ENCODE results near the gene LHB. TPM values are rescaled to one million over a fixed set of nuclear protein-coding genes. Genes with fewer than 3 reads are reported as not detected.
A peak's percentile ranks its signal among the peaks of the same experiment; 100 is the strongest.

The LHB gene
- total RNA-seq, 1 donor from 2014 or later, result not detected

DNA sequence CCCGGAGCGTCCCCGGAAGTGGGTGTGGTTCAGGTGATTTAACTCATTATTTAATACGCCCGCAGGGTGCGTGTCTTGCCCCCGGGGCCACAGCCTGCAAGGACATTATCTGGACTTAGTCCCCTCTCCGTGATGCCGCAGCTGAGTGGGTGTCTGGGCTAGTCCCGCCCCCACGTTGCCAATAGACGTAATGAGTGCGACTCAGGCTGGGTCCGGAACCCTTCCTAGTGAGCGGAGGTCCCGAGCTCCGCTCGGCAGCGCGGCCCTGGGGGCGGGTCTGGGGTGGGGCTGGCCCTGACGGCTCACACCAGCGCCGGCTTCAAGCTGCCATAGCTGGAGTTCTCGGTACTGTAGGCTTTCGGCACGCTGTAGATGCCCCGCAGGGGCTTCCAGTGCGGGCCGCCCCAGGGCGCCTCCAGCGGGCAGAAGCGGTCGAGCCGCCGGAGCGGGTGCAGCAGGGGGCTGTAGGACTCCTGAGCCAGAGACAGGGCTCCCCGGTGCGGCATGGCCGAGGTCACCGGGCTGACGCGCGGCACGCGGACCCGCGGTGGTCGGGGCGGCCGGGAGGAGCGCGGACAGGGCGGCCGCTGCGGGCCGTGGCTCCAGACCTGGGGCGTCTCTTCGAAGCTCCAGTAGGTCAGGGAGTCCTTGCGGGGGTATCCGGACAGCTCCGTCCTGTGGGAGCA is 918 bp upstream of the LHB start:
- ChIA-PET CTCF (interaction anchor here (1.3 to 2.6 kb wide), 2 partner anchors 18 to 24 kb away, joined by 4 to 8 read pairs; partner anchors contain the start of gene RUVBL2), POLR2A (interaction anchor here (0.6 to 1.2 kb wide), 5 partner anchors 24 to 1459 kb away, joined by 3 to 6 read pairs (median 4); partner anchors contain the start of genes GYS1 and RUVBL2)
- peak overlapping the region; percentile 87 for H3K4me3 Mint-ChIP-seq
- TF ChIP-seq, protein P1, sequence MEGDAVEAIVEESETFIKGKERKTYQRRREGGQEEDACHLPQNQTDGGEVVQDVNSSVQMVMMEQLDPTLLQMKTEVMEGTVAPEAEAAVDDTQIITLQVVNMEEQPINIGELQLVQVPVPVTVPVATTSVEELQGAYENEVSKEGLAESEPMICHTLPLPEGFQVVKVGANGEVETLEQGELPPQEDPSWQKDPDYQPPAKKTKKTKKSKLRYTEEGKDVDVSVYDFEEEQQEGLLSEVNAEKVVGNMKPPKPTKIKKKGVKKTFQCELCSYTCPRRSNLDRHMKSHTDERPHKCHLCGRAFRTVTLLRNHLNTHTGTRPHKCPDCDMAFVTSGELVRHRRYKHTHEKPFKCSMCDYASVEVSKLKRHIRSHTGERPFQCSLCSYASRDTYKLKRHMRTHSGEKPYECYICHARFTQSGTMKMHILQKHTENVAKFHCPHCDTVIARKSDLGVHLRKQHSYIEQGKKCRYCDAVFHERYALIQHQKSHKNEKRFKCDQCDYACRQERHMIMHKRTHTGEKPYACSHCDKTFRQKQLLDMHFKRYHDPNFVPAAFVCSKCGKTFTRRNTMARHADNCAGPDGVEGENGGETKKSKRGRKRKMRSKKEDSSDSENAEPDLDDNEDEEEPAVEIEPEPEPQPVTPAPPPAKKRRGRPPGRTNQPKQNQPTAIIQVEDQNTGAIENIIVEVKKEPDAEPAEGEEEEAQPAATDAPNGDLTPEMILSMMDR (IDR thresholded peaks at IDR 0.05), result no peak
- no peak overlapping the region for H3K27ac Mint-ChIP-seq
- ATAC-seq (ENCODE audit: low read depth) (peak; percentile 77), DNase-seq (peak; percentile 70)
- H3K4me1 Mint-ChIP-seq, result peaks cover 32% of the 10 kb centered on the region
- H3K27me3 Mint-ChIP-seq, result peaks cover 3% of the 10 kb centered on the region
- H3K36me3 Mint-ChIP-seq (ENCODE audit: low read depth), result peaks cover 26% of the 10 kb centered on the region
- no peaks in the 10 kb centered on the region for H3K9me3 Mint-ChIP-seq
- intact Hi-C loops (cut with micrococcal nuclease), result loop anchor here (2.0 to 5.0 kb wide), 3 partner anchors 25 to 434 kb away; partner anchors contain the start of genes ALDH16A1, CGB7, GYS1 and PIH1D1

DNA sequence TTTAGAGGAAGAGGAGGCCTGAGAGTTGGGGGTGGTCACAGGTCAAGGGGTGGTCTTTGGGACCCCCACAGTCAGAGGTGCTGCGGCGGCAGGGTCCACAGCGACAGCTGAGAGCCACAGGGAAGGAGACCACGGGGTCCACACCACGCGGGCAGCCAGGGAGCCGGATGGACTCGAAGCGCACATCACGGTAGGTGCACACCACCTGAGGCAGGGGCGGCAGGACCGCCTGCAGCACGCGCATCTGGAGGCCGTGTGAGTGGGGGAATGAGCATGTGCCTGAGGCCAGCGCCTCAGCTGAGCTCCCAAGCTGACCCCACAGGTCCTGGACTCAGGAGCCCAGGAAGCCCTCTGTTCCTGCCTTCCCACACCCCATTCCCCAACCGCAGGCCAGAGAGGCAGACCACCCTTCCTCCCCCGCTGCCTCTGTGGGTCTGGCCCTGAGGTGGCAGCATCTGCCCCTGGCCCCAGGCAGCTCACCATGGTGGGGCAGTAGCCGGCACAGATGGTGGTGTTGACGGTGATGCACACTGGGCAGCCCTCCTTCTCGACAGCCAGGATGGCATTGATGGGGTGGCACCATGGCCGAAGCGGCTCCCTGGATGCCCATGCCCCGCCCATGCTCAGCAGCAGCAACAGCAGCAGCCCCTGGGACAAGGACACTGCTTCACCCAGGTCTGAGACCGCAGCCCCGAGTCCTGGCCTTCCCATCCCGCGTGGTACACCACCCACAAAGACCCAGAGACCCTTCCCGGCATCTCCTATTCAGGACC is 638 bp downstream of the LHB start:
- no peak overlapping the region for H3K27ac Mint-ChIP-seq
- peaks cover 41% of the 10 kb centered on the region for H3K36me3 Mint-ChIP-seq (ENCODE audit: low read depth)
- DNase-seq (no peak), ATAC-seq (ENCODE audit: low read depth) (no peak)
- ChIA-PET POLR2A (interaction anchor here (0.5 kb wide), 1 partner anchor 744 kb away, joined by 3 read pairs; no protein-coding TSS in a partner anchor), CTCF (no interaction called here)
- TF ChIP-seq, protein P1 (IDR thresholded peaks at IDR 0.05), result no peak
- intact Hi-C loops (cut with micrococcal nuclease), result loop anchor here (5.0 kb wide), 2 partner anchors 41 to 436 kb away; partner anchors contain the start of genes ALDH16A1, CGB7 and PIH1D1
- peaks cover 30% of the 10 kb centered on the region for H3K4me1 Mint-ChIP-seq
- no peak overlapping the region for H3K4me3 Mint-ChIP-seq
- H3K9me3 Mint-ChIP-seq, result no peaks in the 10 kb centered on the region
- H3K27me3 Mint-ChIP-seq, result peaks cover 3% of the 10 kb centered on the region

DNA sequence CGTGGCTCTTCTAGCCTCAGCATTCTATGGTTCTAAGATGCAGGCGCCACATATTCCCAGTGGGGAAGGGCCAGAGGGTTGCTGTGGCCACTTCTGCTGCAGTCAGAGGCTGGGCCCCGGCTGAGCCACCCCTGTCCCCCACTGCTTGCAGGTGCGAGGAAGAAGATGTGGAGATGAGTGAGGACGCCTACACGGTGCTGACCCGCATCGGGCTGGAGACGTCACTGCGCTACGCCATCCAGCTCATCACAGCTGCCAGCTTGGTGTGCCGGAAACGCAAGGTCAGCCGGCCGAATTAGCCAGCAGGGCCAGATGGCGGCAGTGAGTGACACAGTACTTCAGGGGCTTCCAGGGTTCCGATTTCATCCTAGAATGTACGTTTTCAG is 2.0 kb downstream of the LHB start:
- H3K36me3 Mint-ChIP-seq (ENCODE audit: low read depth), result peaks cover 54% of the 10 kb centered on the region
- peaks cover 16% of the 10 kb centered on the region for H3K4me1 Mint-ChIP-seq
- no peak overlapping the region for H3K27ac Mint-ChIP-seq
- no peak for ATAC-seq (ENCODE audit: low read depth)
- H3K4me3 Mint-ChIP-seq, result no peak overlapping the region
- TF ChIP-seq, protein P1 (IDR thresholded peaks at IDR 0.05), result no peak
- peaks cover 3% of the 10 kb centered on the region for H3K27me3 Mint-ChIP-seq
- ChIA-PET POLR2A (no interaction called here), CTCF (no interaction called here)
- no peaks in the 10 kb centered on the region for H3K9me3 Mint-ChIP-seq
- intact Hi-C loops (cut with micrococcal nuclease), result loop anchor here (5.0 kb wide), 2 partner anchors 42 to 437 kb away; partner anchors contain the start of genes ALDH16A1, CGB7 and PIH1D1
- no peak for DNase-seq

DNA sequence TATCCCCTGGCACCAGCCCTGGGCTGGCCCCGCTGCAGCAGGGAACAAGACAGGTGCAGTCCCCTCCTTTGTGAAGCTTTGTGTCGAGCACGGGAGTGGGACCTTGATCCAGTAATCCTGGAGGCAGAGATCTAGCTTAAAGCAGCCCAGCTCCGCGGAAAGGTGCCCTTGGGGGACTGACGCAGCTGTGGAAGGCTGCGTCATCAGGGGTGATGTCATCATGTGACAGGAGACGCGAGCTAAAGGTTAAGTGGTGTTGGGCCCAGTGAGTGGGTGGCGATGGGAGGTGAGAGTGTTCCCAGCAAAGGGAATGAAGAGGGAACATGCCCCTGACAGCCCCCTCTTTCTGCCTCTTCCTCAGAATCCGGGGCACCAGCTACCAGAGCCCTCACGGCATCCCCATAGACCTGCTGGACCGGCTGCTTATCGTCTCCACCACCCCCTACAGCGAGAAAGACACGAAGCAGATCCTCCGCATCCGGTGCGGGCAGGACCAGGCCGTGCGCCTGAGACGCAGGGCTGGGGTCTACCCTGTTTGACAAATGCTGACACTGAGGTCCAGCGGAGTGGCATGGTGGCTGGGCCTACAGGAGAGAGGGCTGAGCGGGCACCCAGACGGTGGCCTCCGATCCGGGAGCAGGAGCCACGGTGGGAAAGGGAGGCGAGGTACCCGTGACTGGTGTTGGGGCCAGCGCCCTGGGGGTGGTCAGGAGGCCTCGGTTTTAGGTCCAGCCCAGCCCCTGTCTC is 2.6 kb downstream of the LHB start:
- ATAC-seq (ENCODE audit: low read depth) (no peak), DNase-seq (no peak)
- Mint-ChIP-seq H3K9me3 (no peaks in the 10 kb centered on the region), H3K36me3 (ENCODE audit: low read depth) (peaks cover 59% of the 10 kb centered on the region), H3K27me3 (peaks cover 2% of the 10 kb centered on the region), H3K4me1 (peaks cover 14% of the 10 kb centered on the region), H3K27ac (no peak overlapping the region), H3K4me3 (no peak overlapping the region)
- POLR2A ChIA-PET, result no interaction called here
- intact Hi-C loops (cut with micrococcal nuclease), result no loop called here
- CTCF ChIA-PET, result interaction anchor here (1.6 kb wide), 1 partner anchor 226 kb away, joined by 5 read pairs; no protein-coding TSS in a partner anchor
- TF ChIP-seq, protein P1 (IDR thresholded peaks at IDR 0.05), result no peak
